HepG2 (cell line): ENCODE data around the gene SPACA4. TPM values are rescaled to one million over a fixed set of nuclear protein-coding genes. Genes with fewer than 3 reads are reported as not detected.
A peak's percentile ranks its signal among the peaks of the same experiment; 100 is the strongest.

ENCODE experiments used
- ASH2L ChIP-seq: fragments of 300-600, 200-600 bp; sonication (generic); IDR thresholded peaks from 2 replicates; pipeline ENCODE4 v1.7.0; 2017; ENCODE audit warnings: low read depth, mild to moderate bottlenecking, moderate library complexity, mixed read lengths, low read length; ENCODE audit not compliant: insufficient read length
- ERF ChIP-seq: IDR thresholded peaks from 2 replicates; pipeline ENCODE4 v1.6.1; 2018; ENCODE audit warnings: missing biosample characterization, missing genetic modification reagents
- FOSL2 ChIP-seq: sonication (generic); formaldehyde crosslinking; IDR thresholded peaks from 2 replicates; pipeline ENCODE4 v1.4.0; 2020; ENCODE audit warnings: missing genetic modification reagents
- HMG20A ChIP-seq: IDR thresholded peaks from 2 replicates; pipeline ENCODE4 v1.6.1; 2016; ENCODE audit warnings: borderline replicate concordance
- HMGXB4 ChIP-seq, 2 experiments: sonication (generic) in 1 of 2; formaldehyde crosslinking in 1 of 2; IDR thresholded peaks; 2 replicates each; pipeline versions ENCODE4 v1.4.0 to v1.6.1; 2018 to 2020; ENCODE audit warnings: missing genetic modification reagents in 2 of 2, borderline replicate concordance in 1 of 2, low read depth in 1 of 2, mild to moderate bottlenecking in 1 of 2, missing biosample characterization in 1 of 2
- HNRNPK ChIP-seq: fragments of 200-400 bp; formaldehyde crosslinking; IDR thresholded peaks from 2 replicates; pipeline ENCODE4 v1.6.1; 2018; ENCODE audit warnings: low read length, low read depth, moderate library complexity, mild to moderate bottlenecking; ENCODE audit not compliant: poor library complexity, severe bottlenecking
- MIER3 ChIP-seq: IDR thresholded peaks from 2 replicates; pipeline ENCODE4 v1.6.1; 2016; ENCODE audit warnings: missing compliant biosample characterization, borderline replicate concordance
- PHF5A ChIP-seq: IDR thresholded peaks from one replicate; pipeline ENCODE4 v1.6.1; 2018; ENCODE audit warnings: low read depth, missing genetic modification reagents; ENCODE audit not compliant: unreplicated experiment
- PITX1 ChIP-seq: sonication (generic); formaldehyde crosslinking; IDR thresholded peaks from 2 replicates; pipeline ENCODE4 v1.5.1; 2020; ENCODE audit warnings: mild to moderate bottlenecking, missing genetic modification reagents
- SMC3 ChIP-seq: IDR thresholded peaks from 2 replicates; pipeline ENCODE4 v1.6.1; 2011; ENCODE audit warnings: low read length, improper control_type of control experiment
- SP5 ChIP-seq: IDR thresholded peaks from 2 replicates; pipeline ENCODE4 v1.6.1; 2016; ENCODE audit warnings: low read depth, borderline replicate concordance
- TCF7 ChIP-seq: sonication (generic); IDR thresholded peaks from 2 replicates; pipeline ENCODE4 v1.6.1; 2016; ENCODE audit warnings: antibody characterized with exemption, low read depth
- THAP9 ChIP-seq: sonication (generic); formaldehyde crosslinking; IDR thresholded peaks from 2 replicates; pipeline ENCODE4; 2020; ENCODE audit warnings: missing genetic modification reagents, mild to moderate bottlenecking, borderline replicate concordance
- YEATS2 ChIP-seq: sonication (generic); formaldehyde crosslinking; IDR thresholded peaks from 2 replicates; pipeline ENCODE4 v1.4.0; 2020; ENCODE audit warnings: missing genetic modification reagents, borderline replicate concordance
- ZGPAT ChIP-seq: IDR thresholded peaks from 2 replicates; pipeline ENCODE4 v1.6.1; 2016; ENCODE audit warnings: mild to moderate bottlenecking
- ZNF34 ChIP-seq: sonication (generic); formaldehyde crosslinking; IDR thresholded peaks from 2 replicates; pipeline ENCODE4 v1.4.0; 2020; ENCODE audit warnings: mild to moderate bottlenecking, missing genetic modification reagents, borderline replicate concordance
- ZNF552 ChIP-seq: sonication (generic); formaldehyde crosslinking; IDR thresholded peaks from 2 replicates; pipeline ENCODE4 v1.9.0; 2022; ENCODE audit warnings: missing genetic modification reagents, mild to moderate bottlenecking, borderline replicate concordance
- ZNF7 ChIP-seq: IDR thresholded peaks from 2 replicates; pipeline ENCODE4 v1.6.1; 2016; ENCODE audit warnings: missing biosample characterization, missing genetic modification reagents
- ZNF883 ChIP-seq: sonication (generic); formaldehyde crosslinking; IDR thresholded peaks from 2 replicates; pipeline ENCODE4 v1.5.1; 2020; ENCODE audit warnings: mild to moderate bottlenecking, missing genetic modification reagents; ENCODE audit errors: not compliant biosample characterization
- polyA plus RNA-seq, 8 experiments: library from polyadenylated mRNA; depleted of rRNA in 3 of 8; stranded (reverse) in 7 of 8; unstranded in 1 of 8; fragments of >200 nt; fragmentation: Illumina TruSeq in 4 of 8; extraction: Trizol in 4 of 8; gene quantifications; 2 replicates each; pipeline versions ENCODE4 v1.2.1 to v1.2.3, GENCODE V29; 2011 to 2016; ENCODE audit warnings: low read depth in 4 of 8, missing spikeins in 1 of 8, mixed read lengths in 1 of 8; ENCODE audit not compliant: insufficient read depth in 1 of 8
- total RNA-seq, 5 experiments: library from RNA; depleted of rRNA; stranded (reverse); fragments of >200 nt; fragmentation: Illumina TruSeq; extraction: Trizol; gene quantifications; 2 replicates each; pipeline ENCODE4 v1.2.3, GENCODE V29; 2016; ENCODE audit warnings: low read depth in 1 of 5
- TF ChIP-seq, protein P1 (sequence below): sonication (generic); formaldehyde crosslinking; IDR thresholded peaks from 2 replicates; pipeline ENCODE4 v1.5.1; 2020; ENCODE audit warnings: mild to moderate bottlenecking, missing genetic modification reagents, moderate library complexity

SPACA4 gene
- total and polyA plus RNA-seq, 2 of the 13 experiments (the other 11 are each of a cell fraction or from before 2014, with no cell fraction given), result not detected

GRCh38 chr19:48646001-48646721, 39.6 kb downstream of the SPACA4 start, which contains the start of gene CA11 (continued):
- peak; percentile 78 for TF ChIP-seq ZGPAT
- TF ChIP-seq PHF5A, result peak; percentile 43
- no peak for TF ChIP-seq YEATS2
- TF ChIP-seq ZNF34, result no peak
- TF ChIP-seq HNRNPK, result peak; percentile 14
- no peak for TF ChIP-seq ZNF552 (CRISPR knock-in tag)
- TF ChIP-seq FOSL2 (CRISPR knock-in tag), result peak; percentile 54; the same call in 1 of the 2 replicates
- no peak for TF ChIP-seq ASH2L
- no peak for TF ChIP-seq ZNF883
- TF ChIP-seq MIER3 (CRISPR knock-in tag), result peak; percentile 50; the same call in 1 of the 2 replicates
- TF ChIP-seq TCF7, result no peak
- TF ChIP-seq HMG20A, result no peak
- peak; percentile 20; the same call in 1 of the 2 replicates for TF ChIP-seq PITX1
- peak; percentile 53 to 70; a peak in 1 of 4 replicates for TF ChIP-seq HMGXB4 (CRISPR knock-in tag; IDR thresholded peaks at IDR 0.05; ENCODE audit: borderline replicate concordance in 1 of 2, low read depth in 1 of 2)
- TF ChIP-seq ZNF7 (CRISPR knock-in tag), result no peak
- TF ChIP-seq SP5 (CRISPR knock-in tag), result peak; percentile 84
- TF ChIP-seq, protein P1, sequence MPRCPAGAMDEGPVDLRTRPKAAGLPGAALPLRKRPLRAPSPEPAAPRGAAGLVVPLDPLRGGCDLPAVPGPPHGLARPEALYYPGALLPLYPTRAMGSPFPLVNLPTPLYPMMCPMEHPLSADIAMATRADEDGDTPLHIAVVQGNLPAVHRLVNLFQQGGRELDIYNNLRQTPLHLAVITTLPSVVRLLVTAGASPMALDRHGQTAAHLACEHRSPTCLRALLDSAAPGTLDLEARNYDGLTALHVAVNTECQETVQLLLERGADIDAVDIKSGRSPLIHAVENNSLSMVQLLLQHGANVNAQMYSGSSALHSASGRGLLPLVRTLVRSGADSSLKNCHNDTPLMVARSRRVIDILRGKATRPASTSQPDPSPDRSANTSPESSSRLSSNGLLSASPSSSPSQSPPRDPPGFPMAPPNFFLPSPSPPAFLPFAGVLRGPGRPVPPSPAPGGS (CRISPR knock-in tag), result peak; percentile 51; the same call in 1 of the 2 replicates
- TF ChIP-seq THAP9 (CRISPR knock-in tag), result peak; percentile 32; the same call in 1 of the 2 replicates
- TF ChIP-seq ERF (CRISPR knock-in tag), result no peak
- peak; percentile 25; the same call in 1 of the 2 replicates for TF ChIP-seq SMC3
